CD14-positive monocyte (primary cell): ENCODE data around the gene ZBTB43. TPM values are rescaled to one million over a fixed set of nuclear protein-coding genes. Genes with fewer than 3 reads are reported as not detected.

Source experiments
- DNase-seq, 3 donors: peaks; one replicate each; pipeline ENCODE4 v3.0.0-alpha.2; 2011 to 2022
- H2AFZ ChIP-seq: 2 replicates; pipeline ENCODE4 v1.6.0; 2012; ENCODE audit warnings: mild to moderate bottlenecking, low read depth, low read length, inconsistent platforms; ENCODE audit not compliant: insufficient read depth, poor library complexity, severe bottlenecking
- H3K27ac ChIP-seq, 2 donors: 1 replicate in 1 of 2; 2 replicates in 1 of 2; pipeline ENCODE4 v1.5.1; 2012 to 2013; ENCODE audit warnings: low read length in 2 of 2, control low read depth in 1 of 2, inconsistent platforms in 1 of 2, low read depth in 1 of 2, mild to moderate bottlenecking in 1 of 2
- H3K27me3 ChIP-seq, 2 donors: one replicate each; pipeline versions ENCODE4 v1.6.0 to v1.6.1; 2011 to 2013; ENCODE audit warnings: low read length in 2 of 2; ENCODE audit not compliant: control insufficient read depth in 2 of 2, insufficient read depth in 2 of 2
- H3K36me3 ChIP-seq, 2 donors: replicated peaks in 1 of 2; 1 replicate in 1 of 2; 2 replicates in 1 of 2; pipeline versions ENCODE4 v1.5.1 to v1.6.1; 2012 to 2013; ENCODE audit warnings: low read length in 2 of 2, control low read depth in 1 of 2, inconsistent platforms in 1 of 2, mild to moderate bottlenecking in 1 of 2; ENCODE audit not compliant: insufficient read depth in 2 of 2, control insufficient read depth in 1 of 2
- H3K4me1 ChIP-seq, 2 donors: 1 replicate in 1 of 2; 2 replicates in 1 of 2; pipeline versions ENCODE4 v1.5.1 to v1.6.1; 2012 to 2013; ENCODE audit warnings: low read length in 2 of 2, control low read depth in 1 of 2, inconsistent platforms in 1 of 2, mild to moderate bottlenecking in 1 of 2, moderate library complexity in 1 of 2; ENCODE audit not compliant: insufficient read depth in 2 of 2, control insufficient read depth in 1 of 2
- H3K4me2 ChIP-seq: replicated peaks from 2 replicates; pipeline ENCODE3; 2012; ENCODE audit warnings: low read length, moderate library complexity, mild to moderate bottlenecking; ENCODE audit not compliant: poor library complexity, severe bottlenecking; ENCODE audit errors: extremely low read depth
- H3K4me3 ChIP-seq, 3 experiments: fragments of 200-600 bp in 1 of 3; sonication (generic) in 1 of 3; replicated peaks in 1 of 3; 1 replicate in 2 of 3; 2 replicates in 1 of 3; pipeline ENCODE4 v1.5.1; 2011 to 2013; ENCODE audit warnings: low read length in 3 of 3, mild to moderate bottlenecking in 3 of 3, control low read depth in 2 of 3, low read depth in 2 of 3, inconsistent platforms in 1 of 3, moderate library complexity in 1 of 3
- H3K79me2 ChIP-seq: 2 replicates; pipeline ENCODE4 v1.6.0; 2012; ENCODE audit warnings: mild to moderate bottlenecking, control low read depth, inconsistent platforms, low read length, moderate library complexity; ENCODE audit not compliant: insufficient read depth
- H3K9ac ChIP-seq: 2 replicates; pipeline ENCODE4 v1.6.0; 2017; ENCODE audit warnings: low read length, mild to moderate bottlenecking; ENCODE audit not compliant: insufficient read depth, poor library complexity, severe bottlenecking
- H3K9me3 ChIP-seq, 2 donors: replicated peaks in 1 of 2; 1 replicate in 1 of 2; 2 replicates in 1 of 2; pipeline versions ENCODE4 v1.5.1 to v1.6.1; 2012 to 2013; ENCODE audit warnings: low read length in 2 of 2, control low read depth in 1 of 2; ENCODE audit not compliant: control insufficient read depth in 1 of 2, insufficient read depth in 1 of 2
- H4K20me1 ChIP-seq: 2 replicates; pipeline ENCODE4 v1.6.0; 2012; ENCODE audit warnings: mild to moderate bottlenecking, low read length, control low read depth, moderate library complexity; ENCODE audit not compliant: insufficient read depth
- H3K27ac Mint-ChIP-seq, 7 donors: one replicate each; pipeline ENCODE4 v1.8.0; 2020; ENCODE audit warnings: mild to moderate bottlenecking in 7 of 7, mixed read lengths in 7 of 7, moderate library complexity in 6 of 7, inconsistent platforms in 2 of 7
- H3K27me3 Mint-ChIP-seq, 3 donors: one replicate each; pipeline ENCODE4 v1.8.0; 2021 to 2022; ENCODE audit warnings: low read depth in 3 of 3, mild to moderate bottlenecking in 3 of 3, mixed read lengths in 3 of 3, moderate library complexity in 3 of 3, inconsistent platforms in 1 of 3
- H3K36me3 Mint-ChIP-seq, 2 donors: one replicate each; pipeline ENCODE4 v1.8.0; 2020; ENCODE audit warnings: mixed read lengths in 2 of 2, inconsistent platforms in 1 of 2, mild to moderate bottlenecking in 1 of 2
- H3K4me1 Mint-ChIP-seq: one replicate; pipeline ENCODE4 v1.8.0; 2020; ENCODE audit warnings: mild to moderate bottlenecking, mixed read lengths
- H3K4me3 Mint-ChIP-seq, 2 donors: one replicate each; pipeline ENCODE4 v1.8.0; 2020; ENCODE audit warnings: mild to moderate bottlenecking in 2 of 2, mixed read lengths in 2 of 2, moderate library complexity in 1 of 2
- H3K9me3 Mint-ChIP-seq, 7 donors: one replicate each; pipeline ENCODE4 v1.8.0; 2020 to 2022; ENCODE audit warnings: mixed read lengths in 7 of 7, mild to moderate bottlenecking in 6 of 7, moderate library complexity in 6 of 7, inconsistent platforms in 2 of 7
- WGBS: methylation state at CpG from one replicate; pipeline ENCODE4 v1.1.5; 2013; ENCODE audit warnings: missing lambda C conversion rate; ENCODE audit not compliant: insufficient coverage; 5-methylcytosine and 5-hydroxymethylcytosine counted together
- intact Hi-C, 2 donors: fragments of 100-400 bp; cut with micrococcal nuclease; formaldehyde crosslinking; loops; one replicate each; pipeline versions ENCODE4 v1.15.0 to v1.15.1; 2023
- polyA plus RNA-seq, 3 donors: library from polyadenylated mRNA; depleted of rRNA in 1 of 3; unstranded in 2 of 3; stranded (reverse) in 1 of 3; fragments of 300-500 nt in 2 of 3; fragments of >200 nt in 1 of 3; fragmentation: Illumina TruSeq in 2 of 3; gene quantifications; 1 replicate in 2 of 3; 2 replicates in 1 of 3; pipeline ENCODE4 v1.2.3, GENCODE V29; 2012 to 2021
- TF ChIP-seq, protein P1 (sequence below): fragments of 200-600 bp; IDR thresholded peaks from one replicate; pipeline ENCODE4 v1.8.0; 2022; ENCODE audit warnings: antibody characterized with exemption, mild to moderate bottlenecking

ZBTB43 gene
- polyA plus RNA-seq, 3 donors: 6.1 to 15.9 (median 6.8) TPM

DNA sequence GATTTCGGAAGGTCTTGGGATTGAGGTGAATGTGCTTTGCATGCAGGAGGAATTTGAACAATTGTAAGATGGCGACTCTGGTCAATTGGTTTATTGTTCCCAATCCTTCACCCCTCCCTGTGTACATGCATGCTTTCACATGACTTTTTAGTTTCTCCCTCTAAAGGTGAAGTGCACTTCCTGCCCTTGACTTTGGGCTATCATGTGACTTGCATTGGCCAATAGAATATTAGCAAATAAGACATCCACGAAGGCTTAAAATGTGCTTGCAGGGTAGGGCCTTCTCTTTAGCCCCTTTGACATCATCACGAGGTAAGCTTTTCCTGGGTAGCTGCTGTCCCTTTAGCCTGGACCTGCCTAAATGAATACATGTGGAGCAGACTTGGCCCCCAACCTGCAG, 8.1 kb upstream of the ZBTB43 start:
- Mint-ChIP-seq H3K4me3 (no peak overlapping the region), H3K36me3 (no peaks in the 10 kb centered on the region), H3K9me3 (peaks cover 0 to 17% (median 5%) of the 10 kb centered on the region in 7 donors), H3K27ac (no peak overlapping the region), H3K4me1 (peaks cover 6% of the 10 kb centered on the region), H3K27me3 (peaks cover 7 to 29% (median 28%) of the 10 kb centered on the region in 3 donors)
- Histone ChIP-seq H3K4me1 (no peaks in the 10 kb centered on the region), H4K20me1 (no peaks in the 10 kb centered on the region), H3K79me2 (no peaks in the 10 kb centered on the region), H3K9me3 (no peaks in the 10 kb centered on the region), H3K36me3 (no peaks in the 10 kb centered on the region), H3K9ac (no peak overlapping the region), H3K27ac (no peak overlapping the region), H3K4me2 (no peak overlapping the region), H3K27me3 (peaks cover 0 to 1% of the 10 kb centered on the region in 2 donors), H3K4me3 (no peak overlapping the region), H2AFZ (peak overlapping the region; percentile 11)
- TF ChIP-seq, protein P1, sequence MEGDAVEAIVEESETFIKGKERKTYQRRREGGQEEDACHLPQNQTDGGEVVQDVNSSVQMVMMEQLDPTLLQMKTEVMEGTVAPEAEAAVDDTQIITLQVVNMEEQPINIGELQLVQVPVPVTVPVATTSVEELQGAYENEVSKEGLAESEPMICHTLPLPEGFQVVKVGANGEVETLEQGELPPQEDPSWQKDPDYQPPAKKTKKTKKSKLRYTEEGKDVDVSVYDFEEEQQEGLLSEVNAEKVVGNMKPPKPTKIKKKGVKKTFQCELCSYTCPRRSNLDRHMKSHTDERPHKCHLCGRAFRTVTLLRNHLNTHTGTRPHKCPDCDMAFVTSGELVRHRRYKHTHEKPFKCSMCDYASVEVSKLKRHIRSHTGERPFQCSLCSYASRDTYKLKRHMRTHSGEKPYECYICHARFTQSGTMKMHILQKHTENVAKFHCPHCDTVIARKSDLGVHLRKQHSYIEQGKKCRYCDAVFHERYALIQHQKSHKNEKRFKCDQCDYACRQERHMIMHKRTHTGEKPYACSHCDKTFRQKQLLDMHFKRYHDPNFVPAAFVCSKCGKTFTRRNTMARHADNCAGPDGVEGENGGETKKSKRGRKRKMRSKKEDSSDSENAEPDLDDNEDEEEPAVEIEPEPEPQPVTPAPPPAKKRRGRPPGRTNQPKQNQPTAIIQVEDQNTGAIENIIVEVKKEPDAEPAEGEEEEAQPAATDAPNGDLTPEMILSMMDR: no peak
- WGBS: 85% methylated on average over 2 of the region's 4 CpGs
- intact Hi-C loops: no loop called here
- DNase-seq: no peak

DNA sequence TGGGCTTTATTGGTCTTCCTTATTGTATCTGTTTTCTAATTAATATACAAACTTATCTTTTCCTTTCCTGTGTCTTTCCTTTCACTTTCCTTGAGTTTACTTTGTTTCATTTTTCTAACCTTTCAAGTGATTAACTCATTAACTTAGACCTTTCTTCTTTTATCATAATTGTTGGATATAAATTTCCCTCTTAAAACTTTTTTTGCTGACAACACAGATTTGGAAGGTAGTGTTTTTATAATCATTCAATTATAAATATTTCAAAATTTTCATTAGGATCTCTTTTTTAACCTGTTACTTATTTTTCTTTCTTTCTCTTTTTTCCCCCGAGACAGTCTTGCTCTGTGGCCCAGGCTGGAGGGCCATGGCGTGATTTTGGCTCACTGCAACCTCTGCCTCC, 6.9 kb upstream of the ZBTB43 start:
- Mint-ChIP-seq H3K4me1 (no peaks in the 10 kb centered on the region), H3K36me3 (no peaks in the 10 kb centered on the region)

More for the DNA sequence above, 6.9 kb upstream of the ZBTB43 start:
- H3K4me2 ChIP-seq: no peak overlapping the region
- no peaks in the 10 kb centered on the region for H3K9me3 ChIP-seq
- Mint-ChIP-seq H3K27me3 (peaks cover 4 to 20% (median 20%) of the 10 kb centered on the region in 3 donors), H3K27ac (no peak overlapping the region), H3K4me3 (no peak overlapping the region), H3K9me3 (peaks cover 0 to 17% (median 5%) of the 10 kb centered on the region in 7 donors)
- H3K79me2 ChIP-seq: no peaks in the 10 kb centered on the region
- H3K27me3 ChIP-seq: no peaks in the 10 kb centered on the region
- intact Hi-C loops: no loop called here
- no peaks in the 10 kb centered on the region for H3K4me1 ChIP-seq
- no peak for DNase-seq
- WGBS: 100% methylated on average over 1 of the region's 2 CpGs
- no peak overlapping the region for H3K9ac ChIP-seq
- H3K27ac ChIP-seq: no peak overlapping the region
- H2AFZ ChIP-seq: no peak overlapping the region
- TF ChIP-seq, protein P1: no peak
- no peaks in the 10 kb centered on the region for H3K36me3 ChIP-seq
- H3K4me3 ChIP-seq: no peak overlapping the region
- no peaks in the 10 kb centered on the region for H4K20me1 ChIP-seq
